Measurements from ENCODE around the gene LAMB1. TPM values are rescaled to one million over a fixed set of nuclear protein-coding genes. Genes with fewer than 3 reads are reported as not detected.

The LAMB1 gene
- total RNA-seq, 1 experiment from 2014 or later = 32.0 TPM

- H3K27ac ChIP-seq (ENCODE audit: low read depth, low read length) = no peak overlapping the region
Observed at GRCh38 chr7:107962817-107963216, 40.1 kb downstream of the LAMB1 start.

More at GRCh38 chr7:107962817-107963216, 40.1 kb downstream of the LAMB1 start:
- no peak overlapping the region for H3K4me2 ChIP-seq (ENCODE audit: low read length)
- H3K79me2 ChIP-seq (ENCODE audit: insufficient read depth, low read length) = no peaks in the 10 kb centered on the region
- H3K9me2 ChIP-seq (ENCODE audit: insufficient read depth) = no peaks in the 10 kb centered on the region
- H3K36me3 ChIP-seq (ENCODE audit: control insufficient read depth in 1 of 2, insufficient read depth in 2 of 2, low read length in 2 of 2) = peaks cover 0 to 13% of the 10 kb centered on the region in 2 experiments; a peak in 3 of 4 replicates
- H3K27me3 ChIP-seq (ENCODE audit: insufficient read depth, low read length) = no peaks in the 10 kb centered on the region
- no peak overlapping the region for H3K4me3 ChIP-seq (replicated peaks in 1 of 2; ENCODE audit: low read depth in 1 of 2, low read length in 2 of 2)
- POLR2A ChIA-PET = no interaction called here
- H4K20me1 ChIP-seq (ENCODE audit: insufficient read depth) = no peaks in the 10 kb centered on the region
- intact Hi-C loops (cut with micrococcal nuclease) = no loop called here
- H3K9me3 ChIP-seq (ENCODE audit: control insufficient read depth in 1 of 2, insufficient read depth in 1 of 2, low read depth in 1 of 2, low read length in 2 of 2) = no peaks in the 10 kb centered on the region
- ATAC-seq (no peak), DNase-seq (ENCODE audit: low read depth, low spot score) (no peak)
- H3K9ac ChIP-seq (ENCODE audit: low read length) = no peak overlapping the region
- RAD21 ChIA-PET (ENCODE audit: low non-redundant PET in 1 of 2, low total read pairs in 2 of 2, uncharacterized antibody in 2 of 2, unreplicated experiment in 2 of 2) = no interaction called here
- no peak for TF ChIP-seq CEBPB (IDR thresholded peaks at IDR 0.05; ENCODE audit: low read depth)
- TF ChIP-seq CTCF (IDR thresholded peaks at IDR 0.05 in 2 of 3, conservative IDR thresholded peaks at IDR 0.05 in 1 of 3; ENCODE audit: borderline replicate concordance in 1 of 3, insufficient read depth in 1 of 3, low read depth in 2 of 3, low read length in 2 of 3) = no peak
- TF ChIP-seq SP1 (IDR thresholded peaks at IDR 0.05; ENCODE audit: low read depth) = no peak
- no peak for TF ChIP-seq EZH2phosphoT487 (IDR thresholded peaks at IDR 0.05; ENCODE audit: borderline replicate concordance)
- TF ChIP-seq SIN3A (IDR thresholded peaks at IDR 0.05; ENCODE audit: low read depth) = no peak
- TF ChIP-seq YY1 (IDR thresholded peaks at IDR 0.05; ENCODE audit: extremely low read depth, insufficient replicate concordance, low read depth, low read length) = no peak
- TF ChIP-seq CBX3 (IDR thresholded peaks at IDR 0.05; ENCODE audit: low read depth) = no peak
- no peak for TF ChIP-seq EZH2 (IDR thresholded peaks at IDR 0.05)
- no peak for TF ChIP-seq ZNF274 (IDR thresholded peaks at IDR 0.05; ENCODE audit: low read depth, low read length)
- no peak for TF ChIP-seq TCF7L2 (IDR thresholded peaks at IDR 0.05; ENCODE audit: borderline replicate concordance, extremely low read depth, insufficient read depth, insufficient read length)
- TF ChIP-seq ELF1 (IDR thresholded peaks at IDR 0.05; ENCODE audit: borderline replicate concordance, low read depth) = no peak
- no peak for TF ChIP-seq FOSL1 (IDR thresholded peaks at IDR 0.05; ENCODE audit: low read depth)
- TF ChIP-seq JUND (IDR thresholded peaks at IDR 0.05) = no peak
- TF ChIP-seq RAD21 (IDR thresholded peaks at IDR 0.05; ENCODE audit: low read depth) = no peak
- TF ChIP-seq SRF (IDR thresholded peaks at IDR 0.05; ENCODE audit: low read depth) = no peak
- no peak overlapping the region for H2AFZ ChIP-seq (ENCODE audit: low read depth, low read length, poor library complexity, severe bottlenecking)
- CTCF ChIA-PET = no interaction called here
- BruUV-seq (replicated peaks) = no TSS peak
- no peaks in the 10 kb centered on the region for H3K4me1 ChIP-seq (ENCODE audit: control insufficient read depth in 1 of 2, insufficient read depth in 2 of 2, low read length in 2 of 2)

All from HCT116 (cell line).